Natural killer cell (primary cell): ENCODE results near the gene AGRP. TPM values are rescaled to one million over a fixed set of nuclear protein-coding genes. Genes with fewer than 3 reads are reported as not detected.

Source experiments
- ATAC-seq, 3 donors: fragments of 150-1000 bp in 2 of 3; fragments of 200-7000 bp in 1 of 3; cut with Tn5 transposase; 1 replicate in 1 of 3; 2 replicates in 2 of 3; pipeline ENCODE4 v1.10.0; 2021; ENCODE audit warnings: mild to moderate bottlenecking in 2 of 3, moderate library complexity in 2 of 3
- DNase-seq, 2 donors: peaks; one replicate each; pipeline versions ENCODE4 v3.0.0 to v3.0.0-alpha.2; 2013 to 2021; ENCODE audit warnings: mixed read lengths in 1 of 2
- H3K27ac ChIP-seq: one replicate; pipeline ENCODE4 v1.5.1; 2013; ENCODE audit warnings: mild to moderate bottlenecking, low read length
- H3K27me3 ChIP-seq: one replicate; pipeline ENCODE4 v1.6.1; 2013; ENCODE audit warnings: low read length; ENCODE audit not compliant: control insufficient read depth, insufficient read depth
- H3K36me3 ChIP-seq: one replicate; pipeline ENCODE4 v1.6.1; 2013; ENCODE audit warnings: low read length; ENCODE audit not compliant: control insufficient read depth, insufficient read depth
- H3K4me1 ChIP-seq: one replicate; pipeline ENCODE4 v1.6.1; 2013; ENCODE audit warnings: low read length; ENCODE audit not compliant: control insufficient read depth, insufficient read depth
- H3K4me3 ChIP-seq: one replicate; pipeline ENCODE4 v1.5.1; 2013; ENCODE audit warnings: low read length
- H3K9me3 ChIP-seq: one replicate; pipeline ENCODE4 v1.6.1; 2013; ENCODE audit warnings: low read length; ENCODE audit not compliant: control insufficient read depth, insufficient read depth
- H3K27ac Mint-ChIP-seq, 2 donors: one replicate each; pipeline ENCODE4 v1.8.0; 2022; ENCODE audit warnings: mild to moderate bottlenecking in 2 of 2, mixed read lengths in 2 of 2, moderate library complexity in 1 of 2
- H3K27me3 Mint-ChIP-seq, 2 donors: one replicate each; pipeline ENCODE4 v1.8.0; 2022; ENCODE audit warnings: low read depth in 2 of 2, mixed read lengths in 2 of 2
- H3K36me3 Mint-ChIP-seq: one replicate; pipeline ENCODE4 v1.8.0; 2022; ENCODE audit warnings: mixed read lengths
- H3K4me1 Mint-ChIP-seq, 2 donors: one replicate each; pipeline ENCODE4 v1.8.0; 2022; ENCODE audit warnings: mixed read lengths in 2 of 2
- H3K4me3 Mint-ChIP-seq: one replicate; pipeline ENCODE4 v1.8.0; 2022; ENCODE audit warnings: mild to moderate bottlenecking, moderate library complexity, mixed read lengths
- H3K9me3 Mint-ChIP-seq, 2 donors: one replicate each; pipeline ENCODE4 v1.8.0; 2022; ENCODE audit warnings: mixed read lengths in 2 of 2
- CTCF ChIP-seq: fragments of 200-600 bp; IDR thresholded peaks from one replicate; pipeline ENCODE4 v1.8.0; 2022; ENCODE audit warnings: antibody characterized with exemption
- whole genome bisulfite sequencing: methylation state at CpG from one replicate; pipeline ENCODE4 v1.1.7; 2013; ENCODE audit warnings: missing lambda C conversion rate; ENCODE audit not compliant: insufficient coverage; 5-methylcytosine and 5-hydroxymethylcytosine counted together
- intact Hi-C: fragments of 100-400 bp; cut with micrococcal nuclease; formaldehyde crosslinking; loops from one replicate; pipeline ENCODE4 v1.14.2; 2022
- total RNA-seq, 4 donors: library from RNA; stranded (reverse); fragments of 120-200 nt in 1 of 4; gene quantifications; one replicate each; pipeline versions ENCODE4 v1.2.3 to v1.2.4, GENCODE V29; 2013 to 2022

The AGRP gene
- total RNA-seq, 3 donors from 2014 or later (not counting 1 experiment from before 2014, with no cell fraction given): 0.50 TPM; not detected in 2

GRCh38 chr16:67444259-67445125, 38.9 kb downstream of the AGRP start:
- ATAC-seq: no peak
- 91% methylated on average over 22 of the region's 22 CpGs for WGBS
- H3K4me3 ChIP-seq: no peak overlapping the region
- H3K27ac ChIP-seq: no peak overlapping the region
- Mint-ChIP-seq H3K27ac (peak overlapping the region in 1 of 2 donors; percentile 68), H3K27me3 (no peaks in the 10 kb centered on the region), H3K36me3 (no peaks in the 10 kb centered on the region), H3K9me3 (no peaks in the 10 kb centered on the region), H3K4me1 (peaks cover 18 to 36% of the 10 kb centered on the region in 2 donors), H3K4me3 (no peak overlapping the region)
- H3K4me1 ChIP-seq: no peaks in the 10 kb centered on the region
- TF ChIP-seq CTCF: no peak
- intact Hi-C loops: no loop called here
- no peaks in the 10 kb centered on the region for H3K27me3 ChIP-seq
- no peak for DNase-seq
- peaks cover 52% of the 10 kb centered on the region for H3K36me3 ChIP-seq
- no peaks in the 10 kb centered on the region for H3K9me3 ChIP-seq

GRCh38 chr16:67443265-67443664, 40.1 kb downstream of the AGRP start:
- Histone ChIP-seq H3K4me3 (no peak overlapping the region), H3K27me3 (no peaks in the 10 kb centered on the region), H3K27ac (no peak overlapping the region), H3K9me3 (no peaks in the 10 kb centered on the region), H3K4me1 (peaks cover 3% of the 10 kb centered on the region), H3K36me3 (peaks cover 50% of the 10 kb centered on the region)
- no peak for TF ChIP-seq CTCF
- DNase-seq (no peak), ATAC-seq (no peak)
- peaks cover 16 to 39% of the 10 kb centered on the region in 2 donors for H3K4me1 Mint-ChIP-seq
- H3K27ac Mint-ChIP-seq: no peak overlapping the region
- no peaks in the 10 kb centered on the region for H3K27me3 Mint-ChIP-seq
- no peaks in the 10 kb centered on the region for H3K9me3 Mint-ChIP-seq
- H3K36me3 Mint-ChIP-seq: no peaks in the 10 kb centered on the region
- H3K4me3 Mint-ChIP-seq: no peak overlapping the region
- intact Hi-C loops: no loop called here
- 99% methylated on average over 5 of the region's 6 CpGs for WGBS

- Mint-ChIP-seq H3K27me3 (no peaks in the 10 kb centered on the region), H3K36me3 (no peaks in the 10 kb centered on the region), H3K4me1 (peaks cover 14 to 44% of the 10 kb centered on the region in 2 donors), H3K27ac (no peak overlapping the region), H3K9me3 (no peaks in the 10 kb centered on the region), H3K4me3 (no peak overlapping the region)
- no peak for ATAC-seq
- Histone ChIP-seq H3K36me3 (peaks cover 55% of the 10 kb centered on the region), H3K27ac (no peak overlapping the region), H3K4me3 (no peak overlapping the region), H3K27me3 (no peaks in the 10 kb centered on the region), H3K9me3 (no peaks in the 10 kb centered on the region), H3K4me1 (peaks cover 9% of the 10 kb centered on the region)
- TF ChIP-seq CTCF: no peak
- 96% methylated on average over 12 of the region's 13 CpGs for WGBS
- DNase-seq: no peak
- intact Hi-C loops: no loop called here
Measured at GRCh38 chr16:67442581-67443255, 40.6 kb downstream of the AGRP start.
